H9 (cell line): Measurements from ENCODE around the gene CYP2A7. TPM values are rescaled to one million over a fixed set of nuclear protein-coding genes. Genes with fewer than 3 reads are reported as not detected.
"Not testable (repeated sequence)": the region's sequence is repeated elsewhere in the genome, so short reads cannot be mapped to it uniquely, and the experiment has no call there.

Experiments
- DNase-seq: peaks from one replicate; pipeline ENCODE4 v3.0.0-alpha.2; 2017
- H2AFZ ChIP-seq: one replicate; pipeline ENCODE4 v1.6.1; 2013; ENCODE audit warnings: mild to moderate bottlenecking, low read length, control low read depth, moderate library complexity
- H2AK5ac ChIP-seq: 2 replicates; pipeline ENCODE4 v1.6.1; 2013; ENCODE audit warnings: low read length, control low read depth, mixed read lengths; ENCODE audit not compliant: insufficient read length
- H2BK120ac ChIP-seq: one replicate; pipeline ENCODE4 v1.6.1; 2013; ENCODE audit warnings: low read depth, mild to moderate bottlenecking, low read length, control low read depth, inconsistent platforms; ENCODE audit not compliant: poor library complexity, severe bottlenecking
- H2BK12ac ChIP-seq: 2 replicates; pipeline ENCODE4 v1.6.1; 2013; ENCODE audit warnings: low read length, control low read depth, mixed read lengths, low read depth; ENCODE audit not compliant: insufficient read length
- H2BK15ac ChIP-seq: 2 replicates; pipeline ENCODE4 v1.6.1; 2013; ENCODE audit warnings: low read depth, low read length, control low read depth
- H2BK20ac ChIP-seq: one replicate; pipeline ENCODE4 v1.6.1; 2013; ENCODE audit warnings: low read depth, mild to moderate bottlenecking, low read length, control low read depth, inconsistent platforms; ENCODE audit not compliant: poor library complexity, severe bottlenecking
- H2BK5ac ChIP-seq: 2 replicates; pipeline ENCODE4 v1.6.1; 2013; ENCODE audit warnings: low read length, control low read depth, mixed read lengths; ENCODE audit not compliant: insufficient read length
- H3K14ac ChIP-seq: 2 replicates; pipeline ENCODE4 v1.6.1; 2013; ENCODE audit warnings: low read length, control low read depth; ENCODE audit not compliant: insufficient read depth
- H3K18ac ChIP-seq: 2 replicates; pipeline ENCODE4 v1.6.1; 2013; ENCODE audit warnings: low read depth, mild to moderate bottlenecking, mixed read lengths, low read length, control low read depth; ENCODE audit not compliant: insufficient read length
- H3K23ac ChIP-seq: 2 replicates; pipeline ENCODE4 v1.6.1; 2013; ENCODE audit warnings: low read length, control low read depth, mixed read lengths, low read depth; ENCODE audit not compliant: insufficient read length
- H3K23me2 ChIP-seq: 2 replicates; pipeline ENCODE4 v1.6.1; 2013; ENCODE audit warnings: low read depth, mild to moderate bottlenecking, mixed read lengths, low read length, control low read depth; ENCODE audit not compliant: insufficient read length, poor library complexity, severe bottlenecking
- H3K27ac ChIP-seq: 2 replicates; pipeline ENCODE4 v1.5.1; 2013; ENCODE audit warnings: low read length, control low read depth, mixed read lengths, low read depth; ENCODE audit not compliant: insufficient read length
- H3K27me3 ChIP-seq: 2 replicates; pipeline ENCODE4 v1.6.1; 2013; ENCODE audit warnings: low read length, control low read depth, inconsistent platforms; ENCODE audit not compliant: insufficient read depth
- H3K4ac ChIP-seq: 2 replicates; pipeline ENCODE4 v1.6.1; 2013; ENCODE audit warnings: low read depth, mild to moderate bottlenecking, control low read depth, inconsistent platforms, low read length, moderate library complexity
- H3K4me1 ChIP-seq: 2 replicates; pipeline ENCODE4 v1.6.1; 2013; ENCODE audit warnings: low read length, control low read depth, inconsistent platforms; ENCODE audit not compliant: insufficient read depth
- H3K4me2 ChIP-seq: 2 replicates; pipeline ENCODE4 v1.6.1; 2013; ENCODE audit warnings: low read length, control low read depth, mixed read lengths; ENCODE audit not compliant: insufficient read length, insufficient read depth
- H3K56ac ChIP-seq: 2 replicates; pipeline ENCODE4 v1.6.1; 2013; ENCODE audit warnings: low read depth, mild to moderate bottlenecking, mixed read lengths, low read length, control low read depth; ENCODE audit not compliant: insufficient read length
- H3K79me1 ChIP-seq: 2 replicates; pipeline ENCODE4 v1.6.1; 2013; ENCODE audit warnings: low read depth, mild to moderate bottlenecking, moderate library complexity, low read length, control low read depth, inconsistent platforms; ENCODE audit not compliant: insufficient read depth, poor library complexity, severe bottlenecking
- H3K79me2 ChIP-seq: 2 replicates; pipeline ENCODE4 v1.6.1; 2013; ENCODE audit warnings: low read length, control low read depth, inconsistent platforms; ENCODE audit not compliant: insufficient read depth
- H3K9ac ChIP-seq: 2 replicates; pipeline ENCODE4 v1.6.1; 2013; ENCODE audit warnings: low read length, control low read depth, mixed read lengths; ENCODE audit not compliant: insufficient read length; ENCODE audit errors: extremely low read depth
- H3K9me3 ChIP-seq: one replicate; pipeline ENCODE4 v1.6.1; 2013; ENCODE audit warnings: low read depth, low read length, inconsistent platforms; ENCODE audit not compliant: control insufficient read depth
- H3T11ph ChIP-seq: one replicate; pipeline ENCODE4 v1.6.1; 2013; ENCODE audit warnings: mild to moderate bottlenecking, low read length, control low read depth, inconsistent platforms
- H4K20me1 ChIP-seq: one replicate; pipeline ENCODE4 v1.6.1; 2013; ENCODE audit not compliant: control insufficient read depth, insufficient read length, insufficient read depth
- H4K5ac ChIP-seq: 2 replicates; pipeline ENCODE4 v1.6.1; 2013; ENCODE audit warnings: low read depth, mild to moderate bottlenecking, mixed read lengths, low read length, control low read depth; ENCODE audit not compliant: insufficient read length
- H4K8ac ChIP-seq: replicated peaks from 2 replicates; pipeline ENCODE4 v1.6.1; 2013; ENCODE audit warnings: low read length, control low read depth, mixed read lengths, low read depth; ENCODE audit not compliant: insufficient read length
- H4K91ac ChIP-seq: 2 replicates; pipeline ENCODE4 v1.6.1; 2013; ENCODE audit warnings: low read depth, mild to moderate bottlenecking, moderate library complexity, mixed read lengths, low read length, control low read depth; ENCODE audit not compliant: insufficient read length
- H3K27ac Mint-ChIP-seq, 3 experiments: 2 replicates in 2 of 3; 3 replicates in 1 of 3; pipeline ENCODE4 v1.8.0; 2020 to 2021; ENCODE audit warnings: mixed read lengths in 3 of 3, mild to moderate bottlenecking in 1 of 3, moderate library complexity in 1 of 3
- H3K27me3 Mint-ChIP-seq: 2 replicates; pipeline ENCODE4 v1.8.0; 2021; ENCODE audit warnings: low read depth, mild to moderate bottlenecking, moderate library complexity, mixed read lengths
- H3K36me3 Mint-ChIP-seq, 3 experiments: 2 replicates in 2 of 3; 3 replicates in 1 of 3; pipeline ENCODE4 v1.8.0; 2020 to 2021; ENCODE audit warnings: low read depth in 3 of 3, mixed read lengths in 3 of 3; ENCODE audit not compliant: insufficient read depth in 1 of 3
- H3K4me1 Mint-ChIP-seq, 2 experiments: 2 replicates each; pipeline ENCODE4 v1.8.0; 2020; ENCODE audit warnings: mixed read lengths in 2 of 2
- H3K4me3 Mint-ChIP-seq, 2 experiments: 2 replicates in 1 of 2; 3 replicates in 1 of 2; pipeline ENCODE4 v1.8.0; 2020 to 2021; ENCODE audit warnings: mild to moderate bottlenecking in 2 of 2, mixed read lengths in 2 of 2, moderate library complexity in 1 of 2
- H3K9me3 Mint-ChIP-seq, 2 experiments: 2 replicates in 1 of 2; 3 replicates in 1 of 2; pipeline ENCODE4 v1.8.0; 2020; ENCODE audit warnings: mild to moderate bottlenecking in 2 of 2, mixed read lengths in 2 of 2, moderate library complexity in 1 of 2
- WGBS: extraction: QIAGEN DNeasy Blood & Tissue Kit; methylation state at CpG from one replicate; pipeline ENCODE4 v1.1.7; 2013; ENCODE audit warnings: missing lambda C conversion rate, low lambda C conversion rate, mixed read lengths; ENCODE audit not compliant: insufficient read length; ENCODE audit errors: extremely low coverage; 5-methylcytosine and 5-hydroxymethylcytosine counted together
- total RNA-seq: library from RNA; stranded (reverse); gene quantifications from 2 replicates; pipeline ENCODE4 v1.2.1, GENCODE V29; 2021

Gene CYP2A7
- total RNA-seq, 1 experiment from 2014 or later, result not detected

- H3K27ac ChIP-seq, H3K27me3 ChIP-seq, H3K18ac ChIP-seq, H3K4me1 Mint-ChIP-seq, H3K4me2 ChIP-seq, H3T11ph ChIP-seq, H3K4ac ChIP-seq, H3K23me2 ChIP-seq, H3K36me3 Mint-ChIP-seq, H2BK5ac ChIP-seq, H3K9ac ChIP-seq, H2BK15ac ChIP-seq, H3K4me1 ChIP-seq, DNase-seq, H3K14ac ChIP-seq, H4K5ac ChIP-seq, H3K79me2 ChIP-seq, H3K9me3 ChIP-seq, H3K23ac ChIP-seq, H2BK20ac ChIP-seq, H4K8ac ChIP-seq, H3K79me1 ChIP-seq, H3K56ac ChIP-seq, H4K91ac ChIP-seq, H3K9me3 Mint-ChIP-seq, H2AFZ ChIP-seq, H2BK120ac ChIP-seq, H2BK12ac ChIP-seq, H3K27ac Mint-ChIP-seq, H4K20me1 ChIP-seq, H3K4me3 Mint-ChIP-seq, H2AK5ac ChIP-seq: not testable (repeated sequence)
- no CpG with 5 or more reads among the region's 4 CpGs for WGBS
- H3K27me3 Mint-ChIP-seq, result peaks cover 89% of the 10 kb centered on the region
These were observed 7.2 kb downstream of the CYP2A7 start for GRCh38 chr19:40874874-40875273.

DNA sequence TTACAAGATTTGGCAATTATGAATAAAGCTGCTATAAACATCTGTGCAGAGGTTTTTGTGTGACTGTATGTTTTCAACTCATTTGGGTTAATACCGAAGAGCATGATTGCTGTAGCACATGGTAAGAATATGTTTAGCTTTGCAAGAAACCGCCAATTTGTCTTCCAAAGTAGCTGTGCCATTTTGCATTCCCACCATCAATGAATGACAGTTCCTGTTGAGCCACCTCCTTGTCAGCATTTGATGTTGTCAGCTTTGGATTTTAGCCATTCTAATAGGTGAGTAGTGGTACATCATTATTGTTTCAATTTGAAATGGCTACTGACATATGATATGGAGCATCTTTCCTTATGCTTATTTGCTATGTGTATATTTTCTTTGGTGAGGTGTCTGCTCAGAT, 8.2 kb downstream of the CYP2A7 start:
- DNase-seq, H3K36me3 Mint-ChIP-seq, H4K20me1 ChIP-seq, H4K91ac ChIP-seq, H3K4me1 ChIP-seq, H3K23me2 ChIP-seq, H3K79me2 ChIP-seq, H3K9me3 Mint-ChIP-seq, H3K14ac ChIP-seq, H3K4me3 Mint-ChIP-seq, H3K18ac ChIP-seq, H3K27me3 ChIP-seq, H3K4ac ChIP-seq, H3K79me1 ChIP-seq, H3K27ac ChIP-seq, H3K27ac Mint-ChIP-seq, H2BK120ac ChIP-seq, H2AK5ac ChIP-seq, H3T11ph ChIP-seq, H4K5ac ChIP-seq, H3K23ac ChIP-seq, H2AFZ ChIP-seq, H3K9me3 ChIP-seq, H2BK5ac ChIP-seq, H2BK20ac ChIP-seq, H2BK12ac ChIP-seq, H2BK15ac ChIP-seq, H3K56ac ChIP-seq, H4K8ac ChIP-seq, H3K9ac ChIP-seq, H3K4me1 Mint-ChIP-seq, H3K4me2 ChIP-seq: not testable (repeated sequence)
- H3K27me3 Mint-ChIP-seq, result peaks cover 81% of the 10 kb centered on the region
- WGBS, result no CpG with 5 or more reads among the region's 2 CpGs
